ENCODE results near the gene ZSWIM6.

ZSWIM6 gene

DNA sequence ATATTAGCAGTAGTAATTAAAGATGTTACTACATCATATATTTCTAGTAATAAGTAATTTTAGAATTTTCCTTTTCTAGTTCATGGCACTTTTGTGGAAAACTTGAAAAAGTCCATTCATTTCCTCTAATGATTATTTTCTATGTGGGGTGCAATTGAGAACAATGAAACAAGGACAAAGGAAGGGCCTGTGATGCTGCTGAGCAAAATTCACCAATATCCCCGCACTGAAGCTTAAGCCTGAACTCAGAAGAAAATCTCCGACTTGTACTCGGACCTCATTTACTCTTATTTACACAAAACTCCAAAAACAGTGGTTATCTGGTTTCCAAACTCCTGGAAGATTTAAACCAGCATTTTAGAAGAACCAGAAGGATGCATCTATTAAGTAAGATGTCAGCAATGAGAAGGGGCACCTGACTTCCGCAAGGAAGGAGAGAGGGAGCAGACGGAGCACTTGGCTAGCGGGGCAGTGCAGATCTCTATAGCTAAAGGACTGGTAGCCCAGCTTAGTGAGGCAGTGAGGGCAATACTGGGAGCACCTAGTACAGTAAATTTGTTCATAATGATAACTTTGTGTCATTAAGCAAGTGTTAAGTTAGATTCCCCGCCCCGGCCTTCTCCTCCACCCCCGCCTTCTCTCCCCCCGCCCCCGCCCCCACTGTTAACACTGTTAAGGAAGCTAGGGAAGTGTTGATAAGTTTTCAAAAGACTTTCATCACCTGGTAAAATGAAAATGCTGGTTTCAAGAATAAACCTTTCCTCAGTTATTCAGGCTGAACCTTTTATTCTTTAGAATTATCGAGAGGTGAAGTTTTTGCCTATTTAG, 123.3 kb downstream of the ZSWIM6 start:
- DNase-seq: no peak

DNA sequence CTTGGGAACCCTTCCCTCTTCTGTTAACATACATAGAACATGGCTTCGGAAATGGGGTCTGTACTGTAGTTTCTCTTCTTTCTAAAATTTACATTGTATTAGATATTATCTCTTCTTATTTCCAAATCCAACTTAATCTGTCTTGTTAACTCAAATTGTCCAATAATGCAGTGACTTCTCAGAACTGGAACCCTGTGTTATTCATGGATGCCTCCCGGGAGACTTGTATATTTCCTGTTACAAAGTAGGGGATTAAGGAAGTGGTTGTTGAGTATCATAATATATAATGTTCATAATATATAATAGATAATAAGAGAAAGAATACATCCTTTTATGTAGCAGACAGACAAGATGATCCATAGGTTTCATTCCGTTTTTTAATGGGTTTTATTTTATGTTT, 128.4 kb downstream of the ZSWIM6 start:
- no peak for DNase-seq

- no peak for DNase-seq
These were observed 129.4 kb downstream of the ZSWIM6 start for GRCh38 chr5:61461417-61461816.

DNA sequence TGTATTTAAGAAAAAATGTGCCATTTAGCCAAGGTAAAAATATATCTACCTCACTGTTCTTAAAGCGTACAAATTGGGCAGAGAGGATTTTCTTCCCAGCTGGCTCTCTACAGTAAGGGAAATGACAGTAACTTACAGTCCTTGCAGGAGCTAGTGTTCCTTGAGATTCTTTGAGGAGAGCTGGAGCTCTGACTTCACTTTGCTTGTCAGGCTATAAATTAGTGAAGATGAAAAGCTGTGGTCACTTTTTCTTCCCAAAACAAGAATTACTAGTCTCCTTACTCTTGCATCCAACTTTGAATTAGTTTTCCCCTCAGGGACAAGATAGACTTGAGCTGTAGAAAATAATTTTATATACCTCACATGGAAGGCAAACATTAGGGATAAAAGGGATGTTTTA, 129.9 kb downstream of the ZSWIM6 start:
- DNase-seq: no peak

GRCh38 chr5:61463596-61463995, 131.5 kb downstream of the ZSWIM6 start:
- no peak for DNase-seq

DNA sequence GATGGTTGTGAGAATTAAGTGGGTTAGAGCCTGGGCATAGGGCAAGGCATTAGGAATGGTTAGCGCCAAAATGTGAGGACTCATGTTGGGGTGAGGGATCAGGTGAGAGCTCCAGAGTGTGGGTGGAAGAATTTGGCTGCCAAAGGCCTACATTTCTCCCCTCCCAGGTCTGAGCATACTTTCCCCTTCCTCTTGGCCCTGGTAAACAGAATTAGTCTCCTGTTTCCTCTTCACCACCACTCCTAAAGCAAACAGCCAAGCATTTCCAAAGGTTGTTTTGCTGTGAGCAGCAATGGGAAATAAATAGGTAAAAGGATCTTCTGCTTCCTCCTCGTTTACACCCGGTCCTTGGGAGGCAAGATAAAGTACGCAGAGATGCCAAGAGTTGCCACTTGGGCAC, 132.5 kb downstream of the ZSWIM6 start:
- peak; percentile 2 for DNase-seq

DNA sequence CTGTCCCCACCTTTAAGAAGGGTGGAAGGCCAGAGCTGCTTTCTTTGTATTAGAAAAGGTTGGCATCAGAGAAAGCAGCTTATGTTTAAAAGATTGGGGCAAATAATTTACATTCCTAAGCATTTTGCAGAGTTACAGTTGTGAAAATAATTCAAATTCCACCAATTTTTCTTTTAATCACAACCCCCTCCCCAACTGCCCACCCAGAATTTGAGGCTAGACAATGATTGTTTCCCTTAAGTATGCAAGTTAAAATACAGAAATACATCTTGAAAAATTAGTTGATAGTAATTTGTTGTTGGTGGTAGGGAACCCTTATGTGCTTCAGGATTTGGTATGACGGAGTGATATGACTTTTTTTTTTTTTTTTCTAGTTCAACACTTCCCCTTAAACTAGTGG, 133.0 kb downstream of the ZSWIM6 start:
- DNase-seq: no peak

DNA sequence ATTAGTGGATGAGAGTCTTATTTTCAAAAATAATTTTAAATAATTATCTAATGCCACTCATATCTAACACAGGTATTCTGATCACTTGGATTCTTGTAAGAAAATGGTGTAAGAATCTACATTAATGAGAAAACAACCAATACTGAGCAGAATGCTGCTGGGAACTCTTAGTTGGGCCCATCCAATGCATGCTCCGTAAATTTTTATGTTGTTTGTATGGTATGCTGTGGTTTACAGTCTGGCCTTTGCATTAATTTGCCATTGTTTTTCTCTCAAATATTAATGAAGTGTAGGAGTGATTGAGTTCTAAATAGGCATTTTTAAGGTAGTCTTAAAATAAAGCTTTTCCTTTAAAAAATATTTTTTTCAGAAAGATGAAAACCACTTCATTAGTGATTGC, 133.4 kb downstream of the ZSWIM6 start:
- DNase-seq: no peak

GRCh38 chr5:61466017-61466416, 134.0 kb downstream of the ZSWIM6 start:
- no peak for DNase-seq

DNA sequence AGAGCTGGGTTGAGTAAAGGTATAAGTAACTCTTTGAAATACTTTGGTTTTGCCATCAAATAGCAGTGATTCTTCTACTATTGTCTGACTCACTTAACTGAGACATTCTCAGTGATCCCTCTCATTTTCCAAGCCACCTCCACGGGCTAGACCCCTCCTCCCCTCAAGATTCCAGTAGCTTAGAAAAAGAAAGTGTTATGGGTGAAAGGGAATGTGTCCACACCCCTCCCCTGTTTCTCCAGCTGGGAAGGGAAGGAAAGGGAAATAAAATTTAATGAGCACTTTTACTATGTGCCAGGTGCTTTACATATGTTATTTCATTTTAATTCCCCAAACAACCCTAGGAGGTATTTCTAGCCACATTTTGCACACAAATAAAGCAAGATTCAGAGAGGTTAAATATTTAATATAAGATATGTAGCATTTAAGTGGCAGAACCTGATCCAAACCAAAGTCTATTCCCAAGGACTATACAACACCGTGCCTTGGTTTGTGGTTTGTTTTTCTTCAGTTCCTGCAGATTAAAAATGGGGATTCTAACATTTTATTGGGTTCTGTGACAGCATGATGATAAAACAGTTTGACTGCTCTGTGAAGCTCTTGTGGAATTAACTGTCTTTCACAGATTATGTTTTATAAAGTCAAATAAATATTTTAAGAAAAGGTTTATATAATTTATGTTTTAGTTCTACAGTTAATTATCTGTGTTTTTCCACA, 135.9 kb downstream of the ZSWIM6 start:
- DNase-seq: peak; percentile 1

DNA sequence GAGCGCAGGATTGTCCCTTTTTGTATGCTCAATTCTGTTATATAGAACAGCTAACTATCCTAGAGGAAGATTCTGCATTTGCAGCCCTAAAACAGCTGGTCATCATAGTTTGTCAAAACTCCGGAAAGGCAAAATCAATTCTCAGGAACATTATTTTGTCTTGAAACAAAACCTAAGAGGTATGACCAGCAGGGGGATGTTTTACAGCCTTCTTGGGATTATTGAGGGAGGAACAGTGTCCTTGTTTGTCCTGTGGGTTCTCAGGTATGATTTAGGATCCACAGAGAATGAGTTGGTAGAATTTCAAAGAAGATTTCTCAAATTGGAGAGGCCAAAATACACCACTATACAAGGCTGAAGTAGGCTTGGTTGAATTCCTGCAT, 136.4 kb downstream of the ZSWIM6 start:
- no peak for DNase-seq

- no peak for DNase-seq
These were observed 139.3 kb downstream of the ZSWIM6 start for GRCh38 chr5:61471352-61471751.

GRCh38 chr5:61472172-61472958, 140.3 kb downstream of the ZSWIM6 start:
- no peak for DNase-seq

DNA sequence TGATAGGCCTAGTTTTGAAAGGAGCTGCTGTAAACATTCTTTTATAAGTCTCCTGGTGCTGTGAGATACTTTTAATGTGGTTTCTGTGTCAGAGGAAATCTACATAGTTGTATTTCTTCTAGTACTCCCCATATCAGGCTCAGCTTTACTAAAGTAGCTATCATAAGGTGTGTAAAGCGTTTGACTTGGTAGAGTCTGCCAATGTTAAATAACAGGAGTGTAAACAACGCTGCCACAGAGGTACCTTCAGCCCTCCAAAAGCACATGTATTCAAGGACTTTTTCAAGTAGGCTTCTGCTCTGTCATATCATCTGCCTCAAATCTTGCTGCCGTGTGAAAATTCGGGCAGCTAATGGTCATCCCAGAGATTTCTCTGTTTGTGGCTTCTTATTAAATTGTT, 142.7 kb downstream of the ZSWIM6 start:
- DNase-seq: no peak

- no peak for DNase-seq
These were observed 145.7 kb downstream of the ZSWIM6 start for GRCh38 chr5:61477788-61478187.

DNA sequence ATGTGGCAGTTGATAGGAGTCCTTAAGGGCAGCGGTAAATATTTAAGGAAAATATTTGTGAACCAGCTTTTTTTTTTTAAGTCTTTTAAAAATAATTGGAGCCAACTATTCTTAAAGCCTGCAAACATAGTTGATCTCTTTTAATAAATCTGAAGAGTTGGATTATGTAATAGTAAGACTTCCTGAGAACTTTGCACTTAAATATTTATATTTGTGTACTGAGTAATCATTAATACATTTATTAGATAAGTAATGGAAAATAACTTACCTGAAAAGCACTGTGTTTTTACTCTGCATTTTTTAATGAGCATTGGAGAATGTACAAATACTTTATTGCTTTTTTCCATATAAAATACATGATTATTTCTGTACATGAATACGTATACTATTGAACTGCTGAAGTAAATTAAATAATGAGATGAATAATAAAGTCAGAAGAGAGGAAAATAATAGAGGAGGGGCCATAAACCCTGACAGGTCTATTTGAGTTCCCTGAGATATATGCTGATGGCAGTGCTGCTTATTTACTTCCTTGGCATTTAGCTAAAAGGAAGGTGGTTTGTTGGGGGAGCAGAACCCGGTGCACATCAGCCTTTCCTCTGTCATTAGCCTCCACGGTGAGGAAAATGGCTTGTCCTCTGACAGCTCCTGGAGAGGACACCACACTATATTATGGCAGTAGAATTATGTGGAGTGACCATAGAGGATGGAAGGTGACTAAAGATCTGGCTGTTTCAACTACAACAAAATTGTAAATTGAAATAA, 148.0 kb downstream of the ZSWIM6 start:
- DNase-seq: no peak

DNA sequence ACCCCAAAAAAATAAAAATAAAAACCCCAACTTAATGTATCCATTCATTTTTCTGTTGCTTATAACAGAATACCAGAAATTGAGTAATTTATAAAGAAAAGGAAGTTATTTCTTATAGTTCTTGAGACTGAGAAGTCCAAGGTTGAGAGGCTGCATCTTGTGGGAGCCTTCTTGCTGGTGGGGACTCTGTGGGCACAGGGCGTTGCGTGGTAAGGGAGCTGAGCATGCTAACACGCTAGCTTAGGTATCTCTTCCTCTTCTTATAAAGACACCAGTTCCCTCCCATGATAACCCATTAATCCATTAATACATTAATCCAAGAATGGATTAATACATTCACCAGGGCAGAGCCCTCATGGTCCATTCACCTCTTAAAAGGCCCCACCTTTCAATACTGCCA, 150.9 kb downstream of the ZSWIM6 start:
- DNase-seq: no peak

GRCh38 chr5:61486476-61486875, 154.4 kb downstream of the ZSWIM6 start:
- DNase-seq: no peak

- DNase-seq: no peak
These were observed 157.5 kb downstream of the ZSWIM6 start for GRCh38 chr5:61489574-61489973.

- peak; percentile 2 for DNase-seq
These were observed 159.8 kb downstream of the ZSWIM6 start for GRCh38 chr5:61491861-61492260.

- DNase-seq: no peak
These were observed 161.9 kb downstream of the ZSWIM6 start for GRCh38 chr5:61493973-61494372.

GRCh38 chr5:61496446-61496845, 164.4 kb downstream of the ZSWIM6 start:
- DNase-seq: no peak

DNA sequence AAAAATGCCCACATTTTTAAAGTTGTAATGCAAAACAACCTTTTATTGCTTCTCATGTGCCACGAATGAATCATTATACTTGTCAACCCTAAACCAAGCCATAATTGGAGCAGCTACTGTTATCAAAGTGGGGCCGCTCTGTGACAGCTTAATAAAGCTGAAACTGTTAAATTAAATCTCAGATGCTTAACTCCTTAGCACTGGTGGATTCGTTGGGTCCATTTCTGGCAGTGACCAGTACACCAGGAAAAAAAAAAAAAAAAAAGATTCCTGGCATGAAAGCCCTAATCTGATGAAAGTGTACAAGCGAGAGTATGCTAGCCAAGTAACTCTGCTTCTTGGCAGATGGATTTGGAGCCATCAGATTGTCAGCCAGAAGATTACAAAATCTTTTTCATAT, 164.8 kb downstream of the ZSWIM6 start:
- DNase-seq: no peak
